ENCODE measurements around the gene LPP.

LPP gene

DNA sequence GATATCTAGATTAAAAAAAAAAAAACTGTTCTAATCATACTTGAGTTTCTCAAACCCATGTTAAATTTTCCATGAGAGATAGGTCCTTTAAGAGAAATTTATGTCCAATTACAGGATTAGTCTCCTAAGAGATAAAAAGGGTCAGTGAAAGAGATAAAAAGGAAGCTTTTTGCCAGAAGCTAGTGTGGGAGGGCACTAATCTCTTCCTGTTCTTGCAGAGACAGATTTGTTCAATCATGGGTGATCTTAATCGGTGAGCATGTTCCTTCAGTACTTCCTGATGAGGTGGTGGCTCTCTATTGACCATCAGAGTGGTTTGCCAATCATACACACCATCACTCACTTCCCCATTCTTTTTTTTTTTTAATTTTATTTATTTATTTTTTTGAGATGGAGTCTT, 16.9 kb upstream of the LPP start:
- DNase-seq, result no peak

DNA sequence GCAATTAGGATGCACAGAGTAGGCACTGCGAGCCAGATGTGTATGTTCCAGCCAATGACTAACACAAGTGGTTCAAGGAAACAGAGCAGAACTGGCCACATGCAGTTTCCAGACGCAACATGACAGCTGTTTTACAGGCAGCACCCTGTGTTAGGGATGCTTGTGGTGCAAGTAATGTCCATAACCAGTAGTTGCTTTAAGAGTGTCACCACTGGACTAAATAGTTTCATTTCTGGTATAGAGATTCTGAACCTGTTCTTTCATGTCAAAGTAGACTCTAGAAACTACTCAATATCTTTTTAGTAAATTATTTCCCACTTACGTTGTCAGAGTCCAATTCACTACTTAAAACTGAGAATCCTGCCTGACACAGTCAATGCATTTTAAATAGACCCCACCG, 14.5 kb upstream of the LPP start:
- DNase-seq, result no peak

DNA sequence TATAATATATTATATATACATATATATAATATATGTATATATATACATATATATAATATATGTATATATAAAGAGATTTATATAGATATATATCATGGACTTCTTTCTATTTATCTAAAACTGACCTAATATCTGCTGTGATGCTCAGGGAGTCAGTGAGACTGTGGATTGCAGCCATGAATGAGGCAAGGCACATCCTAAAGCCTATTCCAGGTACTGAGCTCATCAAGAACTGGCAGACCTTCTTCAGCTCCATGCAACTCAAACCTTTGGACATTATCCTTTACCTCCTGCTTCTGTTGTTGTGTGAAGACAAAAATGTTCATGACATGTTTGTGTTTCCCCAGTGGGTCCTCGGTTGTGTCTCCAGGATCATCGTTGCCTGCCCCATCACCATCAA, 7.7 kb upstream of the LPP start:
- no peak for DNase-seq

DNA sequence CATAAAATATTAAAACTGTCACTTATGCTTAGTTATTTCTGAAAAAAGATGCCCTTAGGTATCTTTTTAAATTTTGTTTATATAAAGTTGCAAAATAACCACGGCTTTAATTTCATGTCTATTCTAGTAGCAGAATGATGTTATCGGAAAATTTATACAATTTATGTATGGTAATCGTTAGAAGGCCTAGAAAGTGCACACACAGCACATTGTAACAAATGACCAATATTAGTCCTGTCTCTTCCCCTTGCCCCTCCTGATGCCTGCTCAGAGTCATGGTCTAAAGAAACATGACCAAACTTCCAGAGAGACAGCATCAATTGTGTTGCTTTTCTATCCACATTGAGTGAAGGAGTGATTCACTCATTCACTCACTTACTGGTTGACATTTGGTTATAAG, 6.2 kb upstream of the LPP start:
- no peak for DNase-seq

DNA sequence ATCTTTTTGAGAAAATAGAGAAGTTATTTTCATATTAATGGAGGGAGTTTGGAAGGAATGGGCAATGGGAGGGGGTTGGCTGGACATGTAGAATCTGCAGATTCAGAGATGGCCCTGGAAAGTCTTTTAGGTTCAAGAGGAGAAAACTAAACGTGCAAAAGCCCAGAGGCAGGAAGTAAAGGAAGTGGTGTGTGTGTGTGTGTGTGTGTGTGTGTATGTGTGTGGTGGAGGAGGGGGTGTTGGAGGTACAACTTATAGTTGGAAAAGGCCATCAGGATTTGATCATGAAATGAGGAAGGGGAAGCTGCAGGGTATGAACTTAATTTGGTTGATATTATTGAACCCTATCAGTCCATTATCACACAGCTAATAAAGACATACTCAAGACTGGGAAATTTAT, 5.6 kb upstream of the LPP start:
- no peak for DNase-seq

DNA sequence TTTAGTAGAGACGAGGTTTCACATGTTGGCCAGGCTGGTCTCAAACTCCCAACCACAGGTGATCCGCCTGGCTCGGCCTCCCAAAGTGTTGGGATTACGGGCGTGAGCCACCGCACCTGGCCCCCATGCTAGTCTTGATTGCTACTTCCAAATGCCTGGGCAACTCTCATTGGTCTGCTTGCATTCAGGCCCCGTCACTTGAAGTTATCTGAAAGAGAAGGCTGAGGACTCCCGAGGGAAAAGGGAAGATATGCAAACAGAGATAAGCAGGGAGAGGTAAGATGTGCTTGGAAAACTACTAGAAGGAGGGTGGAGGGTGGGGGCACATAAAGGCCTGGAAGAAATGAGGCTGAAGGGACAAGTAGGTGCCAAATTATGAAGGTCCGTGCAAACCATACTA, 4.4 kb upstream of the LPP start:
- DNase-seq, result no peak

DNA sequence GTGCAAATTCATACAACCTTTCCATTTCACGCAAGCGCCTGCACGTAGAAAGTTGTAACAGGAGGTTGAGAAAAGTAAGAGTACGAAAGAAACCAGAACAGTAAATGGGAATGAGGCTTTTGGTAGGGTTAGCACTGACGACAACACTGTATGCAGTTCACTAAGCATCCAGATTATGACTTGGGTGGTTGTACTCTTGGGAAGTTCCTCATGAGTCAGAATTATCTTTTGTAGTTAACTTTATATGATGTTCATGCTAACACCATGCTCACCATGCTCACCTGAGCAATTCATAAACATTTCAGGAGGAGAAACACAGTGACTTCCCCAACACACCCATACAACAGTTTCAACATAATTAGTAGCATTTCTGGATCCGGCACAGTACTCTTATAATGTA, 3.0 kb upstream of the LPP start:
- no peak for DNase-seq

DNA sequence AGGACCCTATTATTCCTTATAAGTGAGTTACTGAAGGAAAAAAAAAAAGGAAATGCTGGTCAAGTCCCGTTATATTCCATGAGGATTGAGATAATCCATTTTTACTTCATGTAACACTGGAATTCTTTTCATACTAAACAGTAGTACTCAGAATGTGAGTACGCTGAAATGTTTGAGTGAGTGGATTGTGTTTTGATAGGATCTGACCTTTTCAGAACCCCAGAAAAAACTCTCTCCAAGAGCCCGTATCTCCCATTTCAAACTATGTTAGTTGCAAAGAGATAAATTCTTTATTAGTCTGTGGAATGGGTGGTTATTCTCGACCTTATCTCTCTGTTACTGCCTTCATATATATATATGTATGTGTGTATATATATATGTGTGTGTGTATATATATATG, 2.5 kb upstream of the LPP start:
- no peak for DNase-seq

DNA sequence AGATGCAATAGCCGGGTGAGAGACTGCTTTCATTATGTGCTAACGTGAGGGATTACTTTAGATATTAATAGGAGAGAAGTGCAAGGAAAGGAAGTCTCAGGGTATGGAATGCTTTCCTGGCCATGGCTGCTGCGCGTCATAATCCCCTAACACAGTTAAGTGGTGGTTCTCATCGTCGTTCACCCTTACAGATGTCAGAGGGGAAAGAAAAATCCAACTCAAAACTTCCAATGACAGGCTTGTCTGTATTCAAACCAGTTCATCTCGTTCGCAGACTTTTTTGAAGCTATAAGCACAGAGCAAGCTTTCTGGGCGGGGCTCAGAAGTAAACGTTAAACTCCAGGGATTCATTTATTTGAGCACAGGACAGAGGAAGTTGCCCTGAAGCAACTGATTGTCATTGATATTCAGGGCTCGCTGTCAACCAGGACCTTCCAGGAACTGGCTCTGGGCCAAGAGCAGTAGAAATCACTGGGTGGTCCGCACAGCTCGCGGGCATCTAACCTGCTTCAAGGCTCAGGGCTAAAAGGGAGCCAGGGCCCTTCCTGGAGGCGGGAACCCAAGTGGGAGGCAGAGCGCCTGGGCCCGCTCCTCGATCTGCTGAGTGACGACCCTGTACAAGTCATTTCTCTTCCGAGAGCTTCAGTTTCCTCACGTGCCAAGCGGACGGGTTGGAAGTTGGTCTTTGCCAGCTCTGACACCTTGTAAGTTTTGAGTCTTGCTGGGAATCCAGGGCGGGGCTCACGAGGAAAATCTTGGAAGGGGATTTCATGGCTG, 1.1 kb upstream of the LPP start:
- no peak for DNase-seq

DNA sequence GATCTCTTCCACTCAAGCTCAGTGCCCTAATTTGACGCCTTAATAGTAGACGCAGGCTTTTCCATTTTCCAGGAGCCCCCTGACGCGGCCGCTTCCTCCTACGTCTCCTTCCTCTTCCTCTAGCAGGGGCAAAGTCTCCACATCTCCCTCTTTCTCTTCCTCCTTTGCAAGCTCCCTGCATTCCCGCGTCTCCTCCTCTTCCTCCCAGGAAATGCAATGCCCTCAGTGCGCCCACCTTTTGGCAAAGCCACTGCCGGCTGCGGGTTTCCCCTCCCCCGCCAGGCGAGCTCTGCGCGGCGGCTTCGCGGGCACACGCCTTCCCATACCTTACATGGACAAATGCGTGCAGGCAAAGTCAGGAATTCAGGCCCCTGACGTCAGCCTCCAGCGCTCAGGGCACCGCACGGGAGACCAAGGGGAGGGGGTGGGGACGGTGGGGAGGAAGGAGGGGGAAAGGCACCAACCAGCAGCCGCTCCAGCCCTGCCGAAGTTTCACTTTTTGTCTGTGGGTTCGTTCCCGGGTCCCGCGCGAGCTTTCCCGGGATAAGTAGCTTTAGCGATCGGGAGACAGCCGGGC, 432 bp upstream of the LPP start:
- DNase-seq, result no peak

DNA sequence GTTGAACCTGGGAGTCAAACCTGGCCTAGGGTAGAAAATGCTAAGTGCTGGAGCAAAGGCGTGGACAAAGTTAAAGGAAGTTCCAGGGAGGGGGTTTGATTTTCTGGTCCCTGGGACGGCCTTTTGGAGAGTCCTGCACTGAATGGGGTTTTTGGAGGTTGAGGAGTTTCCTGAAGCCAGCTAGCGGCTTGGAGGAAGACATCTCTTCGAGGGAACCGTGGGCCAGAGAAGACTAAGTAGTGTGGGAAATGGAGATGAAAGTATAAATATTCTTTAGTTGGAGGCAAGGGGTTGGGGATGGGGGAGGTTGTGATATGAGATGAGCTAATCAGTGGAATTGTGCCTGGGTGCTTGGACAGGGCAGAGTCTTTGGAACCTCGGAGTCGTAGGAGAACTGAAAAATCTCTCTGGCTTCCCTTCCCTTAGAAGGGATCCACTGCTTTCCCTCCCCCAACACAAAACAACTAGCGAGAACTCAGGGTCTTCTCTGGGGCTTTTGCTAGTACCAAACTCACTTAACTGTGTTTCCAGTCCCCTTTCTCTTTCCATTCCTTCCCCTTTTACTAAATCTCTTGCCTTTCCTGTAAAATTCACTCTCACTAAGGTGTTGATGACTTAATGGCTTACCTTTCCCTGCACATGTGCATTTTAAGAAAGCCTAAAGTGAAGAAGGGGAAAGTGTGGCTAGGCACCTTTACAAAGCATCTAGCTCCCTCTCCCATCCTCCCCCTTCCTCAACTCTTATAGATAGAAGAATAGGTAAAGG, 1.0 kb downstream of the LPP start:
- DNase-seq, result no peak

DNA sequence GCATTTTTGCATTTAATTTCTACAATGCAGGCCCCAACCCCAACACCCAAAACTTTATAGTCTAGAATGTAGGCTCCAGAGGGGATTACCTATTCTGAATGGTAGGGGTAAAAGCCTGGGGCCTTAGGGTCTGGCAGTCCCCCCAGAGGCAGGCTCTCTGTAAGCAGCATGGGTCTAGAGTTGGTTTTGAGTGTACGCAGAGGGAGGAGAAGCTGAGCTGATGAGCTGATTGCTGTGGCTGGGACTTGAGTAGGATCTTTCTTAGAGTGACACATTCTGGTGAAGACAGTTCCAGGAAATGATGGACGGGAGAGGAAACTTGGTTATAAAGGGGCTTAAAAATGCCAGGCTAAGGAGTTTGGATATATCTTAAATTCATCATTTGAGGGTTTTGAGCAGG, 2.1 kb downstream of the LPP start:
- no peak for DNase-seq

DNA sequence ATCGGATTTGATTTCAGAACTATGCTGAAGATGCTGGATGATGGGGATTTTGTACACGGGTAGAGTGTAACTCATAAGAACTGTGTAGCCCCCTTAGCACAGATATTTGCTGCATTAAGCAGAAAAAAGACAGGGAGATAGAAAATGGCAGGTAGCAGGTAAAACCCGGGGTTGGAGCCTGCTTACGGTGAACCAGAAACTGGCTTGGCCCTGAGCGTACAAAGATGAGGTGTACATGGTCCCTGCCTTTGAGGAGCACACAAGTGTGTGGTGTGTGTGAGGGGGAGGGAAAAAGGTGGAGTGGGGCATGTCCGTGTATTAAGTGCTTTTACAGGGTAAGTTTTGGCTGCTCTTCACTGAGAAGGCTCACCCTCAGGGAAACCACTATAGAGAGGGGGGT, 3.5 kb downstream of the LPP start:
- no peak for DNase-seq

DNA sequence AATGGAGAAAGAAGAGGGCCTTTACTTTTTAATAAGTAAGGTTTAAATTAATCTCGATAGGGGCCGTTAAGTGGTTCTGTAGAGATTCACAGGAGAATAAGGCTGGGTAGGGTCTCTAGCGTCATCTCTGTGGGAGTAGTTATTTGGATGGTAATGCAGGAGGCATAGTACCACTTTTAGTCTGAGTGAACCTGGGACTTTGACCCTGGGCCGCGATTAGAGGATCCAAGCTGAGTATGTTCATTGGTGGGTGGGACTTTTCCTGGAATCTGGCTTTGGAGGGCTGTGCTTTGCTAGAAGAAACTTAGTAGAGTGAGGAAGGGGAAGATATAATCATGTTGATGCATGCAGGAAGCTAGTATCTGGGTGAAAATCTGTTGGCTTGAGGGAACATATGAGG, 4.0 kb downstream of the LPP start:
- no peak for DNase-seq

DNA sequence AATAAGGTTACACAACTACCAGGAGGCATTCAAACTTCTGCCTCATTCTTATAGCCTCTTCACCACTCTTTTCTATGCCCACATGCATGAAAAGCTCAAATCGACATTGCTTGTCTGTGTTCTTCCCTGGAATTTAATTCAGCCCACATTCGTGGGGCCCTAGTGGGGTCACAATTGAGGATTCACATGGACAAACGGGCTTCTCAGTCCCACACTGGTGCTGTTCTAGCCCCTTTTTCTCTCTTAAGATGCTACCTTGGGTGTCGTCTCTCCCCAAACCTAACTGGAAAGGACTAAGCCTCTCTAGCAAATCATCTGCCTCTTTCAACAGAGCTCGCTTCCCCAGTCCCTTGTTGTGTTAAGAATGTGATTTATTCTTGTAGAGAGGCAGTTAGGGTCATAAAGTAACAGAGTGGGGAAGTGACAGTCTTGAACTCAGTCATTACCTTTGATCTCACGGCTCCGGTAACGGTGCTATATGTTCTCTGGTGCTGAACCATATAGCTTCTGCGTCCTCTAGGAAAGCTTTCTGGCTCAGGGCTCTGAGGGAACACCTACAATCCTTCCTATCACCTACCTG, 4.9 kb downstream of the LPP start:
- no peak for DNase-seq

DNA sequence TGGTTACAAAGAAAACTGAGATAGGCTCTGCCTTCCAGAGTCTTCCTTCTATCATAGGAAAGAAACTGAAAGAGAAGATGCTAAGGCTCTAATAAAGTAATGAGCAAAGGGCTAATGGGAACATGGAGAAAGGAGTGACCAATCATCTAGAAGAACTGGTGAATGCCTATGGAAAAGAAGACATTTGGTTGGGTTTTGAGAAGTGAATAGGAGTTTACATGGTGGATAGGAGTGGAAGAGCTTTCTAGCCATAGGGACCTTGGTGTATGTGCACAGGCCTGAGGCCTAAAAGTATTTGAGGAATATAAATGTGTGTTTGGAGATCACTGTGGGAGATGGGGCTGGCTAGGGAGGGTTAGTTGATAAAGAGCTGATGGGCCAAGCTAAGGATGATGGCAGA, 6.8 kb downstream of the LPP start:
- no peak for DNase-seq

DNA sequence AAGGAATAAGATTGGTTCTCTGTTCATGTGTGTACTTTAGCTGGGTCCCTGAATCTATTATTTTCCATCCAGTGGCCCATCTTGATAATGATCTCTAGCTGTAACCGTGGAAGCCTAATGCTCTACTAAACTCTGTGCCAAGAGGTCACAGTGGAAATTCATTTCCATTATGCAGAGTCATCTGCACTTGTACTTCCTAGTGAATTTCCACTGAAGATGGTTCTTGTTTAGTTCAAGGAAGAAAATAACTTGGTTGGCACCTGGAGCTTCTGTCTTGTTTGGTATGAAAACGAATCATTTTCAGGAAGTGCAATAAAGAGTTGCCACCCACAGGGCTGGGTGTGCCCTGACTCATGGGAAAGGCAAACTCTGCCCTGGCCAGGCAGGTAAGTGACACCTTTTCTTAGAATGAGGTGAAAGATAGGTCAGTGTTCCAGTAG, 10.3 kb downstream of the LPP start:
- DNase-seq, result no peak

DNA sequence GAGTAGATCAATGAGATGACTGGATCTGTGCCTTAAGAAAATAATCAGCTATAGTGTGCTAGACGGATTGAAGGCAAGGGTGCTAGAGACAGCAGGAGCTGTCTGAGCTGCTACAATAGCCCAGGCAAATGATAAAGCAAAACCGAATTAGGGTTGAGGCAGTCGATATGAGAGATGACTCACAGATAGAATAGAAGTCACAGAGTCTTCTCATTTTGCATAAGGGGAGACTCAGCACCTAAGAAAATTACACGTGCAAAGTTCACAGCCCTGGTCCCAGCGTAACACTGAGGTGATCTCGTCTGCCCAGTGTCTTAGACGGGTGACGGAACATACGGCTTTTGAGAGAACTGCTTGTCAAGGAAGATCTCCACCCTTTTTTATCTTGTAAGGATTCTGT, 11.6 kb downstream of the LPP start:
- no peak for DNase-seq

DNA sequence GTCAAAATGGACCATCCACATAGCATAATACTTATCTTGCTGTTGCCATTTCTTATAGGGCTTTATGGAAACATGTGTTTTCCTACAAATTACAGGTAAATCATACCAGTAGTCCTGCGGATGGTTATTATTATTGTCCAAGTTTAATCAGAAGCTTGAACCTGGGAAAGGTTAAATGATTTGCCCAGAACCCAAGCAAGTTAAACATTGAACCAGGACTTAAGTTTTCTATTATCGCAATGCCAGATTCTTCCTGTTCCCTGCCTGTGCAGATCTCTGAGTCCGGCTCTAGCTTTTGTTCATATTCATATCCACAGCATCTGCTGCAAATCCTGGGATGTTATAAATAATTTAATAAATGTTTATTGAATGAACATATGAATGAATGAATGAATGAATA, 12.5 kb downstream of the LPP start:
- no peak for DNase-seq

DNA sequence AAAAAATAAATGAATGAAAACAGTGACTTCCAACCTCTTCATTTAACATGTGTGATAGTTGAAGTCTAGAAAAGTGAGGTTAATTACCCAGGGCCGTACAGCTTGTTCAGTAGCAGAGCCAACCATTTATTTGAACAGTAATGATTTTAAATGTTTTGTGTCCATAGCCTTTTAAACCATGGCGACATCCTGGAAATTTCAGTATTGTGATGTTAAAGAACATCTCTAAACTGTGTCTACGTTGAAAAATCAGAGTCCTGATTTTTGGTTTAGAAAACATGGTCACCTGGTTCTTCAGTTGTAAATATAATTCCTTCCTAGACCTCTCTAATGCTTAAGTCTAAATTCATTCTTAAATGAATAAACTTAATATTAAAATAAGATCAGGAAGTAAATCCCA, 14.2 kb downstream of the LPP start:
- DNase-seq, result no peak

DNA sequence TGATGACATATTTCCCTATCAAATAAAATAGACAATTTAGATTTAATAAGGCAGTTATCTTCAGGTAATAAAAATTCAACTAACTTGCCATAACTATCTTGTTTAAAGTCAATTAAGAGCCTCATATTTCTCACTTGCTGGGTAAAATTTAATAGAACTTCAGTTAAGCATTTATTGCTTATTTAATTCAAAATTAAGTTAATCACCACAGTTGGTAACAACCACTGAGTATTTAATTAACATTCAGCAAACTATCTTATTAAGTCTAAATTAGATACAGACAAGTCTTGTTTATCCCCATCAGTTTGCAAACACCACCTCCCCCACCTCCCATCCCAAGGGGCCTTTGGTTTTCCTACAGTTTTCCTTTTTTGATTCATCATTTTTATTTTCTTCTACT, 14.7 kb downstream of the LPP start:
- DNase-seq, result no peak

DNA sequence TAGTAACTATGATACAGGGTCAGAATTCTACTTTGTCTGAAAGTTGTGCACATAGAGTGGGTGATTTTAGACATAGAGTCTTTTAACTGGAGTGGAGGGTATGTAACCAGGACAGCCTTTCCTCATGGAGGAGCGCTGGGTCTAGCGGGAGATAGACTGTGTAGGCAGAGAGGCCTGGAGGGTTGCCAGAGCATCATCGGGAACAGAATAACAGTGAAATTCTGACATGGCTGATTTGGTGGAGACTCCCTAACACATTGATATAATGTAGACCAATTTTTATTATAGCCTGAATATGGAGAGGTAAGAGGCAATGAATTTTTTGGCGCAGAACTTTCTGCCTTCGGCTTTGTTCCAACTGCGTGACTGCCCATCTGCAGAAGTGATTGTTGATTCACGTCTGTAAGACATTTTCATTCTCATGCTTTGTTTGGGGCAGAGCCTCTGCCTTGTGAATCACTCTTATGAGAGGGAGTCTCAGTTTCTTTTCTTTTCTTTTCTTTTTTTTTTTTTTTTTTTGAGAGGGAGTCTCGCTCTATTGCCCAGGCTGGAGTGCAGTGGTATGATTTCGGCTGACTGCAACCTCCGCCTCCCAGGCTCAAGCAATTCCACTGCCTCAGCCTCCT, 16.0 kb downstream of the LPP start:
- no peak for DNase-seq
